NCI-H524 treated with DMSO at 0.1 percent for 48 hours (cell line): ENCODE data around the gene RSPO4.
"Not testable (repeated sequence)": the region's sequence is repeated elsewhere in the genome, so short reads cannot be mapped to it uniquely, and the experiment has no call there.

ENCODE experiments used
- DNase-seq: peaks from one replicate; lab custom pipeline; 2025; lab: John Stamatoyannopoulos, UW

The RSPO4 gene

DNA sequence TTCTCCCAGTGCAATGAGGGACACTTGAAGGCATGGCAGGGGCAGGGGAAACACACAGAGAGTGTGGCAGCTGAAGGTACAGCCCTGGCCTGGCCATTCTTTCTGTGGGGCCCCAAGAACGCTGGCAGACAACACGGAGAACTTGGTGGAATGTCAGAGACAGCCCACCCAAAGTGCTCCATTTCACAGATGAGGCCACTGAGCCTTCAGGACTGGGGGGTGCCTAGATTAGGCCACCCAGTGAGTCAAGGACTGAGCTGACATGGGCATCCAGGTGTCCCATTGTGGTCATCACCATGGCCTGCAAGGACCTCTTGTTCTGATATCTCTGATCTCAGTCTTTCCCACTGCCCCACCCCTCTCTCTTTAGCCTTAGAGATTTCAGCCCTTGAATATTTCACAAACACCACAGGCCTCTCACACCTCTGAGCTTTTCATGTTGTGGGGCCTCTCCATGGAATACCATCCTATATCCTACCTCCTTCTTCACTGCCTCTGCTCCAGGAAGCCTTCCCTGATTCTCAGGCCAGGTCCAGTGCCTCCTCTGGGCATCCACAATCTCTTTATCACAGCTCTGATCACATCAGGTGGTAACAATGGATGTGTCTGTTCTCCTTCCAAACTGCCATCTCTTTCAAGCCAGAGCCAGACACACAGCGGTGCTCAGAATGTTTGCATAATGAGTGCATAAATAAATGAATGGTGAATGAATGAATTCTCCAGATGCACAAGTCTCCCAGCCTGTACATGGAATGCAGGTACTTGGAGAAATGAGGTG lies 2.0 kb upstream of the RSPO4 start:
- no peak for DNase-seq

DNA sequence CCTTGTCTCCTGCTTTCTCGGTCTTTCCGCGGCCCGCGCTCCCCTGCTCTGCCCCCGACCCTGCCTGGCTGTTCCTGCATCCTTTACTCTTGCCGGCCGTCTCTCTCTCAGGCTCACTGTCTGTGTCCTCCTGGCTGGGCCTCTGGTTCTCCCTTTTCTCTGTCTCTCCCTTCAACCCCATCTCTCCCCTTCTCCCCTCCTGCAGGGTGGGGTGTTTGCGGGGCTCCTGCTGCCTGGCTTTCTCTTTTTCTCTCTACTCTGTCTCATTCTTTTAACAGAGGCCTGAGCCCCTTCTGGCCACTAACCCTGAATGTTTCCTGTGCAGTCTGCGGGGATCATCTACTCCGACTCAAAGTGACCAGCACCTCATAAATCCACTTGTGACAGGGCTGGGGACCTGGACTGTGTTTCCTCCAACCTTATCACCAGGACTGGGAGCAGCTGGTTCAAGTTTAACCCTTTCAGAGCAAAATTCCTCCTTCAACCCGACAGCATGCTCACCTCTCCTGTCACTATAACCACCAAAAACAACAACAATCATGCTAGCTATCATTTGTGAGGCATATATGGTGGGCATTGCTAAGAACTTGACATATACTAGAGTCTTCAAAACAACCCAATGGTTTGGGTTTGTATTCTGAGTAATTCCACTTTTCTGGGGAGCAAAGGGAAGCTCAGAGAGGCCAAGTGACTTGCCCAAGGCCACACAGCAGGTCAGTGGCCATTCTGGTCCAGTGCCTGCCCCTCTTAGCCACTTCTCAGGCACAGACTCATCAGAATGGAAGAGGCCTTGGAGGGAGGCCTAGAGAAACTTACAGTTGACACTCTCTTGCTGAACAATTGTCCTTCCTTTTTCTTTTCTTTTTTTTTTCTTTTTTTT lies 811 bp upstream of the RSPO4 start:
- no peak for DNase-seq

DNA sequence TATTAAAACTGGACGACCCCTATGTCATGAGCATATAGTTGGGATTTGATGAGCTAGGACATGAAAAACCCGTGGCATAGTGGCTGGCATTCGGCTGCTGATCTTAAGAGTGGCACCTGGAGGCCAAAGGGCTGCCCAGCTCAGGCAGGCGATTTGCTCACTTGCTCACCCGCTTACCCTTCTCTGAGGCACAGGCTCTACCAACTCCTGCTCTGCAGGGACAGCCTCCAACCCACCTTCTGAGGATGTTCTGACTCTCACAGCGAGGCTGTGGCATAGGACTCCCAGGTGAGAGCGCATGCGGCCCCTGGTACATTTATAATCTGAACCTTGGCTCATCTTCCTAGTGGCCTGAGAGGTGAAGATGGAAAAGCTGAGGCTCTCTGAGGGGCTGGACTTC lies 995 bp downstream of the RSPO4 start:
- no peak for DNase-seq

DNA sequence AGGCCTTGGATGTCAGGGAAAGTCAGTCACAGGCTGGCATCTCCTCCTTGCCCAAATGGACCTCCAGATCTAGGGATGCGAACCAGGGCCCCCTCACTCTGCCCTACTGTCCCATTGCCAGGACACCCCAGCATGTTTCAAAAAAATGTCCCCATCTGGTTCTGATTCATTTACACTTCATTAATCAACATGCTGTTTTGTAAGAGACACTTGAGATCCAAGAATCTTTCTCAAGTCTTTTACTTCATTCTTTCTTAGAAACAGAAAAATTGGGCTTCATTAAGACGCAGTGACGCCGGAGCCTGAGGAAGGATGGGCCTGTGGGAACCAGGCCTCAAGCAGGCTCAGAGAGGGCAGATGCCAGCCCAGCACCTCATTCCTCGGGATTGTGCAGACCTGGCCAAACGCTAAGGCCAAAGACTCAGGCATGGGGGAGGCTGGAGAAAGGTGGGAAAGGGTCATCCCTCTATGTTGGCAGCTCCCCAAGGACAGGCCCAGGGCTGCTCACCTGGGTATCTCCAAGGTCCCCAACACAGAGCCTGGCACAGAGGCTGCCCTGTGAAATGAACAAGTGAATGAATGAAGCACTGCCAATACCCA lies 3.8 kb downstream of the RSPO4 start:
- DNase-seq, result no peak

DNA sequence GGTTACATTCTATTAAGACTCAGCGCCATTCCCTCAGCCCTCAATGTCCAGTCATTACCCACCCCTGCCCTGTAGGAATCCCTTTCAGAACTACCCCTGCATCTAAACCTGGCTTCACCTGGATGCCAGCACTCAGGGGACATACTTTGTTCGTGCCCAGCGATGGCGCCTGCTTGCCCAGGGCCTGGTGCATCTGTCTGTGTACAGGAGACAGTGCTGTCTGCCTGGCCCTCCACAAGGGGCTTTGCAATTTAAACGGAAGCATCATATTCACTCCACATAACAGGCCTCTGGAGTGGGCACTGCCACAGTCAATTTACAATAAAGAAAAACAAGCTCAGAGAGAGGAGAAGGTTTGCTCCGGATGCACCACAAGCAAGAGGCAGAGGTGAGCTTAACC lies 4.6 kb downstream of the RSPO4 start:
- no peak for DNase-seq

DNA sequence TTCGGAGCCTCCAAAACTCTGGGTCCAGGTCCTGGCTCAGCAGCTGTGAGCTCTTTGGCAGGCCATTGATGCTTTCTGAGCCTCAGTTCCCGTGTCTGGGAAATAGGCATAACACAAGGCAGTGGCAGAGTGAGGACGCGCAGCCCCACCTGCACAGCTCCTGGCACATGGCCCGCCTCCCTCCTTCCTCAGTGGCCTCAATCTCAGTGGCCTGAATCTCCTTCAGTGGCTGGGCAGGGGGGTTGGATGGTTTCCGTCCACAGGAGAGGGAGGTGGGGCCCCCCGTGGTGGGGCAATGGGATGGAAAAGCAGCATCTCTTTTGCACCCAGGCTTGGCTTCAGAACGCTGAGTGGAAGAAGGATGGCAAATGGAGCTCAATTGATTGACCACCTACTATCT lies 5.1 kb downstream of the RSPO4 start:
- no peak for DNase-seq

DNA sequence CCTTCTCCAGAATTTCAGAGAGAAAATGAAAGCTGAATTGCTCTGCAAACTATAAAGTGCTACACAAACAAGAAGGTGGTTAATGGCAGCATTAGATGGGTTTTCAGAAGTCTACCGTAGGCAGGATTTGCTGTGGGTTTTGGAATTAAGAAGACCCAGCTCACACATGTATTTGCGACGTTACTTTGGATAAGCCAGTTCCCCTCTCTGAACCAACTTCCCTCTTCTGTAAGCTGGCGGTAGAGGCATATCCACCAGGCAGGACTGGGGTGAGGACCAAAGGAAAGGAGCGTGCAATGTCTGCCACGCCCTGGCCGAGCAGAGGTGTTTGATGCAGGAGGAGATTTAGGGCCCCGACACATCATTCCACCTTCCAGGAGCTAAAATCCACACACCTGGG lies 6.9 kb downstream of the RSPO4 start:
- DNase-seq, result no peak

DNA sequence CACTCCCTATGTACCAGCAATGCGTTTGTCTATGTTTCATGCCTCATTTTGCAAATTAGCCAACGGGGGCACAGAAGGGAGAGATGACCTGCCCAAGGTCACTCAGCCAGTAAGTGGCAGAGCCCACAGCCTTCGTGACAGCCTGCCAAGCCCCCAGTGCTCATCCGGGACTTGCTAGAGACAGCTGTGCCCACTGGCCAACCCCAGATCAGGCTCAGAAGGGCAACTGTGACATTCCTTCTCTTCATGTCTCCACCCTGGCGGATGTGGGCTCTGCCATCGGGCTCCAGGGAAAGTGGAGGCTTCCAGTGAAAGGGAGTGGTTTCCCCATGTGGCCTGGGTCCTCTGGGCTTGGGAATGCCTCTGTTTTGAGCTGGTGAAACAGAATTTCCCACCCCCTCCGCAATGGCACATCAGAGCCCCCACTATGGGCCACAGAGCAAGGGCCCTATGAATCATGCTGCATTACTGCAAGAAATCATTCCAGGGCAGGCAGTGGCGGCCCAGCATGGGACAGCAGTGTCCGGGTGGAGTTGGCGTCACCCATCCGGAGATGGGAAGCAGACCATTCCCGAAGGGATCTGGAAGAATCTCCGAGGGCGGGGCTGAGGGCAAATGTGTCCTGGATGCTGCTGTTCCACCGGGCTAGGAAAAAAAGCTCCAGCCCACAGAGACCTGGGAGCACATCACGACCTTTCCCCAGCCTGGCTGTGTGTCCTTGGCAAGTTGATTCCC lies 9.1 kb downstream of the RSPO4 start:
- no peak for DNase-seq

DNA sequence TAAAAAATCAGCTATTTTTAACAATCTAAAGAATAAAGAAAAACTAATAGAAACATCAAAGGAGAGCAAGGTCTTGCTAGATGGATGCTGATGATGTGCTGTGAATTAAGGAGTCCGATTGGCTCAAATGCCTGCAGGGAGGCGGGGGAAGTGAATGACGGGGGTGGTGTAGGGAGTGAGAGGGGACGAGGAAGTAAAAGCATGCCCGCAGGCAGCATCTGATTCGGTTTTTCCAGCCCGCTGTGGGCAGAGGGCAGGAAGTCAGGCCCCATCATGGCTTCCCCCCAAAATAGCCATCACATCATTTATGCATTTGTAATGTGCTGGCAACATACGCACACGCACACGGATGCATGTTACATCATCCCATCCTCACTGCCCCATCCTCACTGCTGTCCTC lies 10.3 kb downstream of the RSPO4 start:
- no peak for DNase-seq

DNA sequence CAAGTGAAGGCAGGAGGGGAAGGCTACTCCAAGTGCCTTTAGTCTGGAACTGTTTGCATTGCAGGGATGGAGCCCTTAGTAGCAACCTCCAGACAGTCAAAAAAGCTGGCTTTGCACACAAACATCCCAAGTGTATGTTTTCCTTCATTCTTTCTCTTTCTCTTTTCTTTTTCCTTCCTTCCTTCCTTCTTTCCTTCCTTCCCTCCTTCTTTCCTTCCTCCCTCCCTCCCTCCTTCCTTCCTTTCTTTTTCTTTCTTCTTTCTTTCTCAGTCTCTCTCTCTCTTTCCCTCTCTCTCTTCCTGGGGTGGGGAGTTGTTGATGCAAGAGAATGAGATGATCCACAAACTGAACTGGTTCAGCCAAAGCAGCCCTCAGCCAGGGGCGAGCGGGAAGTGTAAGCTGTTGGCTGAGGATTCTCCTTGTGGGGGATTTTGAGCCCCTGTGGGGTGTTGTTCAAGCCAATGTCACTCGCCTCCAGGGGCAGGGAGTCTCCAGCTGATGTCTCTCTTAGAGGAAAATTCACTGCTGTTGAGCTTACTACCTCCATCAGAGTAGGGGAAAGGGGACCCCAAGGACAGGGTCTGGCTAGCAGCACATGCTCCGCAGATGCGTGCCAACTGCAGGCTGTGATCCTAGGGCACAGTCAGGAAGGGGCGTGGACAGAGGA lies 11.7 kb downstream of the RSPO4 start:
- DNase-seq, result no peak

DNA sequence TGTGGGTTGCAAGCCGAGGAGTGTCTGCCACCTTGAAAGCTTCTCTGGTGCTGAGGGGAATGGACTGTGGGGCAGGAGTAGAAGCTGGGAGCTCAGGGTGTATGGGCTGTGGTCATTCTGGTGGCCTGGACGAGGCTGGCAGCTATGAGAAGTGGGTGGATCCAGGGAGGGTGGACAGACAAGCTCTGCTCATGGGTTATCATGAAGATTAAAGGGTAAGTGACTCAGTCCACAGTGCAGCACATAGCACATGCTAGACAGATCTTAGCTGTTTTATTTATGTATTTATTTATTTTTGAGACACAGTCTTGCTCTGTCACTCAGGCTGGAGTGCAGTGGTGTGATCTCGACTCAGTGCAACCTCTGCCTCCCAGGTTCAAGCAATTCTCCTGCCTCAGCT lies 13.8 kb downstream of the RSPO4 start:
- no peak for DNase-seq

DNA sequence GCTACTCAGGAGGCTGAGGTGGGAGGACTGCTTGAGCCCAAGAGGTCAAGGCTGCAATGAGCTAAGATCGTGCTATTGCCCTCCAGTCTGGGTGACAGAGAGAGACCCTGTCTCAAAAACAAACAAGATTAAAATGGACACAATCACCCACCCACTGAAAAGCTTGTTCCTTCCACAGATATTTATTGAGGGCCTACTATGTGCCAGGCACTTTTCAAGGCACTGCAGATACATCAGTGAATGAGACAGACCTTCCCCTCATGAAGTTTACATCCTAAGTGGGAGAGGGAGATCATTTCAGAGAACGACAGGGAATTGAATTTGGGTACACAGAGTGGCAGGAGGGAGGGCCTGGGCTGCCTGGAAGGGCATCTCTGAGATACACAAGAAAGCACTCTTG lies 14.4 kb downstream of the RSPO4 start:
- DNase-seq, result no peak

DNA sequence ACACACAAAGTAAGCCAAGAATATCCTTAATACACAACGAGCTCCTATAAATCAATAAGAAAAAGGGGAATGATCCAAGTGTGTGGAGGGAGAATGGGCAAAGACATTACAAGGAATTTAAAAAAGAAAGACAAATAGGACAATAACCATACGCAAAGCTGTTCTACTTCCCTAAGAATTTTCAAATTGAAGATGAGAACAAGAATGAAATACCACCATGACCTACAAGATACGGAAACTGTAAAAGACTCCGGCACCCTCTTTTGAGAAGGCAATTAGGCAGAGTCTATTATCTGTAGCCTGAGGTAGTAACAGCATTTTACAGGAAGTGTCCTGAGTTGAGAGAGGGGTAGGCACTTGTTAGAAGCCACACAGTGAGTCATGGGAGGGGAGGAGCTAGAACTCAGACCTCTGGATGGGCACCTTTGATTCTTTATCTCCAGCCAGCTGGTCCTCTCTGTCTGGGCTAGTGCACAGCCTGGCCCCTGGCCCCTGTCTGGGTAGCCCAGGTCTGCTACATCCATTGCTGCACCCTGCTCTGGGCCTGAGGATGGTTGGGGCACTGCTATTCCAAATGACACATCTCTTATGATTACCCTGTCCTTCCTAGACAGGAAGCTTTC lies 15.3 kb downstream of the RSPO4 start:
- DNase-seq, result no peak

DNA sequence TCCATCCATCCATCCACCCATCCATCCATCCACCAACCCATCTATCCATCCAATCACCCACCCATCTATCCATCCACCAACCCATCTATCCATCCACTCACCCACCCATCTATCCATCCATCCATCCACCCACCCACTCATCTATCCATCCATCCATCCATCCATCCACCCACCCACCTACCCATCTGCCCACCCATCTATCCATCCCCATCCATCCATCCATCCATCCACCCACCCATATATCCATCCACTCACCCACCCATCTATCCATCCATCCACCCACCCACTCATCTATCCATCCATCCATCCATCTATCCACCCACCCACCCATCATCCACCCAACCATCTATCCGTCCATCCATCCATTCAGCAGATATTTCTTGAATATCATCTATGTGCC lies 17.1 kb downstream of the RSPO4 start:
- not testable (repeated sequence) for DNase-seq

DNA sequence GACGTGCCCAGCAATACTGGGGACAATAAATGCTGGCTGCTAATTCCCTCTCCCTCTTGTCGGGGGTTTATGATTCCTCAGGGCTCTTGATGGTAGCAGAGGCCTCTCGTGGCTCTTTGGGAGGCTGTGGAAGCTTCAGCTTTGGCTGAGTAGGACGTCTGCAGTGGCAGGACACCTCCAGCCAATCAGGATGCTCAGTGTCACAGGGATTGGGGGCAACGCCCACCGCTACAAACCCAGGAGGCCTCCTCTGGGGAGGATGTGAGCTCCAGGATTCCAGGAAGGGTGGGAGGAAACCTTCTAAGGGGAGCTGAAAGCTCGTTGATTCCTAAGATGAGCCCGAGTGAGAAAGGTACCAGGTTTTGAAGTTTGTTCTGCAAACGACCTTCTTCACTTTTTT lies 19.4 kb downstream of the RSPO4 start:
- no peak for DNase-seq

DNA sequence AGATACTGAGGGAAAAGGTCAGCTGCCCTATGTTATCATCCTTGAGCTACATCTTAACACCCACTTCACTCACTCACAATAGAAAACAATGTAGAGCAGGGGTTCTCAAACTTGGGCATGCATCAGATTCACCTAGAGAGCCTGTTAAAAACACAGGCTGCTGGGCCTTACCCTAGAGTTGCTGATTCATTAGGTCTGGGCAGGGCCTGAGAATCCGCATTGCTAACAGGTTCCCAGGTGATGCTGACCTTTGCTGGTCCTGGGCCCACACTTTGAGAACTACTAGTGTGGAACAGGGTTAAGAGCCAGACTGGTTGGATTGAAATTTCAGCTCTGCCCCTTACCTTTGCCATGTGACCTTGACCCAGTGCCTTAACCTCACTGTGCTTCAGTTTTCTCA lies 25.1 kb downstream of the RSPO4 start:
- DNase-seq, result no peak

DNA sequence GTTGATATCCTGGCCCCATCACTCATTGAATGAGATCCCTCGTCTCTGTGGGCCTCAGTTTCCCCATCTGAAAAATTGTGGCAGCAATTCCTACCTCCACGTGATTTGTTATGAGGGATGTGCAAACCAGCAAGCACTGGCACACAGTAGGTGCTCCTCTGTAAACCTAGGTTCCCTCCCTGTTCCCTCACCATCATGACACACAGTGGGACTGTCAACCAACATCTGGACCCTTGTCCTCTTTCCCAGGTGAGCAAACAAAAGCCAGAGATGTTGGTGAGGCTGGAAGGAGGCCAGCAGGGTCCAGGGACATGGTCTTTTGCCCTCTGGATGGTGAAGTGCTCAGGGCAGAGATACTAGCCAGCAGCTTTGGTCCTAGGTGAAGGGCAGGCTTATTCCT lies 26.1 kb downstream of the RSPO4 start:
- no peak for DNase-seq

DNA sequence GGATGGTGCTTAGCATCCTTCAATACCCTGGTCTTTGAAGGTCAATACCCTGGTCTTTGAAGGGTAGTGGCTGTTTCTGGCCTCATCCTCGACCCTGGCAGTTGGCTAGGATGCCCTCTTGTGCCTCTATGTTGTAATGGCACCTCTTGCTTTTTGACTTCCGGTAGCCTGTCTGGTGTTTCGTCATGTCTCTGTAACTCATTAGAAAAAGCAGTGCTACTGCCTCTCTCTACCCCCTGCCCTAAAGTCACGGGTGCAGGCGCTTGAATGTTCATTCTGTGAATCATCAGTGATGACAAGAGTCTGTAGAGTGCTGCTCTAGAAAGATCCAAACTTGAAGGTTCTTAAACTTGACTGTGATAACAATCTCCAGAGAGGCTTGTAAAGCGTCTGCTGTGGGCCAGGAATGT lies 28.3 kb downstream of the RSPO4 start:
- no peak for DNase-seq

DNA sequence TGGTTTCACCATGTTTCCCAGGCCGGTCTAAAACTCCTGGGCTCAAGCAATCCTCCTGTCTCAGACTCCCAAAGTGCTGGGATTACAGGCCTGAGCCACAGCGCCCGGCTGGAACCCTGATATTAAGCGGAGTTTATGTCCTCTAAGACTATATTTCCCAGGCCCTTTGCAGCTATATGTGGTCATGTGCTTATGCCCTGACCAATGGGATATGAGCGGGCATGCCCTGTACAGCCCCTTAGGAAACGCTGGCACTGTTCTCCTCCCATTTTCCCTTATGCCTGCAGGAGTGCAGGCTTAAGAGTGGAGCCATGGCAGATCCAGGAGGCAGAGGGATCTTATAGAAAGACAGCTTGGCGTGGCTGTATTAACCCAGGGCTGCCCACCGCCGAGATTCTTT lies 29.9 kb downstream of the RSPO4 start:
- DNase-seq, result no peak

DNA sequence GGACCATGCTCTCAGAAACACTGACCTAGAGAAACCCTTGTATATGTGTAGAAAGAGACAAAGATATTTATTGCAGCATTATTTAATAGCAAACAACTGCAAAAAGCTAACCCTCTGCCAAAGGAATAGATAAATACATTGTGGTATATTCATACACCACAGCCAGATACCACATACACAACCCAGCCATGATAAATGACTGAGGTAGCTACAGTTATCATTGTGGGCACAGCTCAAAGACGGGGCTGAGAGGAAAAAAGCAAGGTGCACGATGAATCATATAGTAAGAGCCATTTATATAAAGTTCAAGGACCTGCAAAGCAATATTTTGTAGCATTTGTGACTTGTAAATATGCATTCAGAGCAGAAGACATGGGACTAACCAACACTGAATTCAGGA lies 30.8 kb downstream of the RSPO4 start:
- no peak for DNase-seq

DNA sequence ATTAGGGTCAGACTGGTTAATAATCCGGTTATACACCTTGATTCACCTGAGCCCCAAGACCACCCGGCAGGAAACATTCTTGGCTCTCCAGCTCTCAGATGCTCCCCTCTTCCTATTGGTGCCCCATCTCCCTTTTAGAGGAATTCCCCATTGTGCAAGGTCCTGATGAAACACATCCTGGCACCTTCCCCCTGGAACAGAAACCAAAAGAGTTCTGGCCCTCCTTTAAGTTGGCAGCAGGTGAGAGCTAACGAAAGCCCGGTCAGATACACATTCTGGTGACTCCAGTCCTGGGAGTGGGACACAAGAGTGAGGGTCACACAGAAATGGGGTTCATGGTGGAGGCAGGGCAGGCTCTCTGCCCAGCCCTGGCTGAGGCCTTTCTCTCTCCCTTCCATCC lies 32.2 kb downstream of the RSPO4 start:
- no peak for DNase-seq
